T-helper 22 cell (primary cell): ENCODE data around the gene LY6G6D.
"Not testable (repeated sequence)": the region's sequence is repeated elsewhere in the genome, so short reads cannot be mapped to it uniquely, and the experiment has no call there.

Experiments
- DNase-seq: peaks from one replicate; pipeline ENCODE4 v3.0.0-alpha.2; 2020; ENCODE audit warnings: low read depth

Gene LY6G6D

GRCh38 chr6:31692353-31692752 is 22.8 kb upstream of the LY6G6D start:
- DNase-seq: no peak

DNA sequence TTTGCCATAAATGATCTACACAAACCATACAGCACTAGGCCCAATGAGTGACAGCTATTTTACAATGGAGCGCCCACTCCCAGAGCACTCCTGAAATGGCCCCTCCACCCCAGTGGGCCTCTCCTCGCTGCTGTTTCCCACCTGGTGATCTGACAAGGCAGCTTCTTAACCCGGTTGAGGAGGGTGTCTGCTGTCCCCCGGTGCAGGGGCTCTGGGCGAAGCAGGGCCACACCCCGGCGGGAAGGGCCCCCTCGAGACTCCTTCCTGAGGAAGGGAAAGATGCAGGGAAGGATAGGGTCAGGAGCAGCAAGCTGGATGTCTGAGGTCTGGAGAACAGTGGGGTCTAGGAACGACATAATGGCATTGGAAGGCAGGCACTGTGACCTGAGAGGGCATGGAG is 22.3 kb upstream of the LY6G6D start:
- no peak for DNase-seq

DNA sequence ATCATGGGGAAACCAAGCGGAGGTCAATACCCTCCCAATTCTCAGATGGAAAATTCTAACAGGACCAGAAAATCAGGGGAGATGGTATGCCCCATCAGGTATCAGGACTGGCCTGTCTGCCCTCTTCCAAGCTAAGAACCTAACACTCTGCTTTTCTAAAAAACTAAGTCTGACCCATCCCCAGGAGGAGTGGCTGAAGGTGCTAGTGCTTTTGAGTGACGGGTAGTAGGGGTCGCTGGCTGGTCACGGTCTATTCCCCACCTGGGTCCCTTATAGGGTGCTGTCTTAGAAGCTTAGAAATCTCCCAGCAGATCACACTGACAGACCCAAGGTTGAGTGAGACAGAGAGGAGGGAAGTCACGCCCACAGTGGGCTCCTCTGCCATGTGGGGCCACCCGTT is 21.6 kb upstream of the LY6G6D start:
- DNase-seq: no peak

DNA sequence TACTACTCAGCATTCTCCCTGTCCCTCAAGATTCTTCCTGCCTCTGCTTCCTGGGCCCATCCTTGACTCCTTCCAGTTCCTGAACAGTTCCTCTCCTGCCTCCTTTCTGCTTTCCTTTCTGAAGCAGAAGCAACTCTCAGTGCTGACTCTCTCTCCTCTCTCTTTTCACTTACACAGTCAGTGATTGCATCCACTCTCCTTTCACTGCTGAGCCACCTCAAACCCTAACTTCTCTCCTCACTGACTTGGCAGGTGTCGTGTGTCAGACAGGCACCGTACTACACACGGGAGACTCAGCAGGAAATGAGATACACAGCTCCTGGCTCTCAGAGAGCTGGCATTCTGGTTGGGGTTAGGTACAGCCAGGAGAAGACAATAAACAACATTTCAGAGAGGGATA is 17.6 kb upstream of the LY6G6D start:
- DNase-seq: no peak

- no peak for DNase-seq
Observed at GRCh38 chr6:31700740-31701401, 14.3 kb upstream of the LY6G6D start.

GRCh38 chr6:31701666-31702404 is 13.3 kb upstream of the LY6G6D start:
- no peak for DNase-seq

GRCh38 chr6:31702405-31702818 is 12.7 kb upstream of the LY6G6D start:
- DNase-seq: no peak

DNA sequence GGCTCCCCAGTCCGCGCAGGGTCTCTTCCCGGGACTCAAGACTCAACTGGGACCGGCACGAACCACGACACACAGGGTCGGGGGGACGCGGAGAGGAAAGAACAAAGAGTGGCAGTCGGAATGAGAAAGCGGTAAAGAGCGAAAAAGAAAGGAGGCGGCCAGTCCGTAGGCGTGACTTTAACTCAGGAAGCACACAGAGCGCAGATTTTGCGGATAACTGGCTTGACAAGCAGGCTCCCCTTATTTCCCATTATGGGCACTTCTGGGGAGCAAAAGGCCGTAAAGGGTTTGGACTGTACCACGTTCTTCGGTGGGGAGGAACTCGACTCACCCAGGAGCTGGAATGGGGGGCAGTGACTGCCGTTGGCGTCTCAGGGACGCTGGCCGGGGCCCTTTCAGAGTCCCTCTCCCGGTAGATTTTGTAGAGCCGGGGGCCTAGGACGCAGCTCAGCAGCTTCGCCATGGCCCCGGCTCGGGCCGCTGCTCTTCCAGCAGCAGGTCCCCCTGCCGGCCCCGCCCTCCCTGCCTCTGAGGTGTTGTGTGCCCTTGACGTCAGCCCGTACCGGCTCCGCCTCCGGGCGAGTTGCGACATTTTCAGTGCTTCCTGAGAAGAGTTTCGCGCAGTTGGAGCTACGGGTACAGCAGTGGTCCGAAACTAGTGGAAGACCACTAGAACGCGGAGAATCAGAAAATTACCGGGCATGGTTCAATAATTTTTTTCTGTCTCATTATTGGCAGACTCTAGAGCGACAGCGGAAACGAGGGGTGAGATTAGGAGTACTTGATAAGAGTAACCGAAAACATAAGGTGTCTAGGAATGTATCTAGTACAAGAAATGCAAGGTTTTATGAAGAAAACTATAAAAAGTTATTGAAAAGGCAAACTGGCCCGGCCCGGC is 12.1 kb upstream of the LY6G6D start, which contains the start of gene ABHD16A:
Gene ABHD16A, minus strand, starts transcription at position 506 of the 898 bp plus-strand sequence. Its CDS starts 43 bp downstream, at position 463.
- DNase-seq: peak; percentile 96

GRCh38 chr6:31705931-31706330 is 9.2 kb upstream of the LY6G6D start:
- DNase-seq: no peak

DNA sequence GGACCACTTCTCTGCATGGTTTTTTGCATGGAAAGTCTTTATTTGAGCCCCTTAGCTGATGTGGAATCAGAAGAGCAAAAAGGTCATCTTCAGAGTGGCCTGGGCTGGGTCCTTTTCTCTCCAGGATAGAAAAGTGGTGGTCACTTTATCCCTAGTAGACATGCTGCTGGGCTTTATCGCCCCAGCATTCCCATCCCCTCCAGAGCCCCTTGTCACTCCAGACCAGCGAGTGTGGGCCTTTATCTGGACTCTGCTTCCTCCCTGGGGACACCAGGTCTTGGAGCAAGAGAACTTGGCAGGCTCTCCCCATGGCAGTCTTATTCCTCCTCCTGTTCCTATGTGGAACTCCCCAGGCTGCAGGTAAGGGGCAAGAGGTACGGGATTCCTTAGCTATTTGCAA is 8.5 kb upstream of the LY6G6D start, which contains the start of gene LY6G6F:
Gene LY6G6F, plus strand, starts transcription at position 268 of the 400 bp plus-strand sequence. Its CDS starts 41 bp downstream, at position 309.
- no peak for DNase-seq

DNA sequence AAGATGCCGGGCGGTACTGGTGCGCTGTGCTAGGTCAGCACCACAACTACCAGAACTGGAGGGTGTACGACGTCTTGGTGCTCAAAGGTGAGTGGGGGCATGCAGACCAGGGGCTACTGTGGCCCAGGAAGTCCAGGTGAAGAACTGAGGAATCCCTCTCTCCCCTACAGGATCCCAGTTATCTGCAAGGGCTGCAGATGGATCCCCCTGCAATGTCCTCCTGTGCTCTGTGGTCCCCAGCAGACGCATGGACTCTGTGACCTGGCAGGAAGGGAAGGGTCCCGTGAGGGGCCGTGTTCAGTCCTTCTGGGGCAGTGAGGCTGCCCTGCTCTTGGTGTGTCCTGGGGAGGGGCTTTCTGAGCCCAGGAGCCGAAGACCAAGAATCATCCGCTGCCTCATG is 7.4 kb upstream of the LY6G6D start:
- no peak for DNase-seq

DNA sequence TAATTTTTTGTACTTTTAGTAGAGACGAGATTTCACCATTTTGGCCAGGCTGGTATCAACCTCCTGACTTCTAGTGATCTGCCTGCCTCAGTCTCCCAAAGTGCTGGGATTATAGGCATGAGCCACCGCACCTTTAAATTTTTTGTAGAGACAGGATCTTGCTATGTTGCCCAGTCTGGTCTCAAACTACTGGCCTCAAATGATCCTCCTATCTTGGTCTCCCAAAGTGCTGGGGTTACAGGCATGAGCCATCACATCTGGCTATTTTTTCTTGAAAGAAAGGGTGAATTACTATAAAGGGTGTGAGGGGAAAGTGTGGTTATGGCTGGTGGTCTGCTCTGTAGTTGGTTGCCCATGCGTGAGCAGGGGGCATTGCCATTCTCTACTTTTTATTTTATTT is 6.9 kb upstream of the LY6G6D start:
- DNase-seq: no peak

GRCh38 chr6:31709157-31709556 is 6.0 kb upstream of the LY6G6D start:
- not testable (repeated sequence) for DNase-seq

GRCh38 chr6:31710523-31711219 is 4.5 kb upstream of the LY6G6D start:
- DNase-seq: no peak

- no peak for DNase-seq
Observed at GRCh38 chr6:31711233-31711632, 3.9 kb upstream of the LY6G6D start.

DNA sequence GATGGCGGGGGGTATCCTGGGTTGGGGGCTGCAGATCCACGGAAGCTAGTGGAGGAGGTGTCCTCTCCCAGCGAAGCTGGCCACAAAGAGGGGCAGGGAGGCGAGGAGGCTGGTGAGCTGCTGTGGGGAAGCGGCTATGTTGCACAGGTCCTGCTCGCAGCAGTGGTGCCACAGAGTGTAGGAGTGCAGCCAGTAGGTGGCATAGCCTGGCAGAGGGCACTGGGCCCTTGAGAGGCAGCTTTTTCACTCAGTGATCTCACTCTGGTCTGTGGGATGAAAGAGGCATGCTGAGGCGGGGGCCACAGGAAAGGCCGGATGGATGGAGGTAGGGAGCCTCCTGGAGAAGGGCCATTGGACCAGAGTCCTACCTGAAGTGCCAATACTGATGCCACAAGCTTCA is 2.9 kb upstream of the LY6G6D start:
- no peak for DNase-seq

- no peak for DNase-seq
Observed at GRCh38 chr6:31713465-31713864, 1.7 kb upstream of the LY6G6D start.

GRCh38 chr6:31713991-31714684 is 1.0 kb upstream of the LY6G6D start:
- DNase-seq: no peak

- no peak for DNase-seq
Observed at GRCh38 chr6:31717499-31718222, 2.5 kb downstream of the LY6G6D start.

GRCh38 chr6:31718265-31718664 is 3.1 kb downstream of the LY6G6D start:
- DNase-seq: no peak

DNA sequence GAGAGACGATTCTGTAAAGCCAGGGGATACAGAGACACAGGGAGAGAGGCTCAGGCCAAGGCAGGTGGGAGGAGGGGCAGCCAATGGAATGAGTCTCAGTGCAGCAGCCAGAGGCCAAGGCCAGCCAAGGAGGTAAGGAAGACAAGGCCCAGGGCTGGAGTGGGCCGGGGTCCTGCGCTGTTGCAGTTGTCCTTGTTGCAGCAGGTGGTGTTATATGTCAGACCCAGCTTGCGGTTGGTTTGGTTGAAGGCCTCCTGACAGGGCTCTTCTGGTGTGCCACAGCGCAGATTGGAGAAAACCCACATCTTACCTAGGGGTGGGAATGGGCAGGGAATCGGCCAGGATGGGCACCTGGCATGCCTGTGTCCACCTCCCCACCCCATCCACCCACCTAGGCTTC is 3.9 kb downstream of the LY6G6D start:
- DNase-seq: no peak
